Vagina (tissue), 2 donors: ENCODE data around the gene CPLX4.

Experiments
- CTCF ChIP-seq, 3 experiments: fragments of 450-650 bp in 2 of 3; fragments of 200-600 bp in 1 of 3; sonication (generic) in 1 of 3; IDR thresholded peaks; one replicate each; pipeline ENCODE4 v1.5.1; 2017 to 2019; ENCODE audit warnings: antibody characterized with exemption in 3 of 3, mild to moderate bottlenecking in 2 of 3, moderate library complexity in 2 of 3
- POLR2A ChIP-seq, 2 donors: fragments of 450-650 bp; IDR thresholded peaks; one replicate each; pipeline ENCODE4 v1.6.1; 2017; ENCODE audit warnings: antibody characterized with exemption in 2 of 2, mild to moderate bottlenecking in 2 of 2, moderate library complexity in 2 of 2

- TF ChIP-seq CTCF (IDR thresholded peaks at IDR 0.05) (no peak), POLR2A (IDR thresholded peaks at IDR 0.05) (no peak)
These were observed 19.6 kb downstream of the CPLX4 start for GRCh38 chr18:59298871-59299270.
